Activated CD8-positive, alpha-beta memory T cell treated with anti-CD3 and anti-CD28 coated beads, Interleukin-2, amount 50 U/mL, for 1 hour (primary cell): ENCODE measurements around the gene RPS15.

Source experiments
- DNase-seq: peaks from one replicate; pipeline ENCODE4 v3.0.0-alpha.2; 2020; ENCODE audit errors: extremely low read depth

RPS15 gene

GRCh38 chr19:1420590-1420989 lies 17.6 kb upstream of the RPS15 start:
- no peak for DNase-seq

- DNase-seq, result no peak
Measured at GRCh38 chr19:1421218-1421957, 16.8 kb upstream of the RPS15 start.

- no peak for DNase-seq
Measured at GRCh38 chr19:1421958-1422305, 16.3 kb upstream of the RPS15 start.

GRCh38 chr19:1422360-1422759 lies 15.8 kb upstream of the RPS15 start:
- no peak for DNase-seq

GRCh38 chr19:1422943-1423342 lies 15.3 kb upstream of the RPS15 start:
- DNase-seq, result no peak

GRCh38 chr19:1423436-1424191 lies 14.6 kb upstream of the RPS15 start:
- DNase-seq, result no peak

- no peak for DNase-seq
Measured at GRCh38 chr19:1424192-1424955, 13.8 kb upstream of the RPS15 start.

- DNase-seq, result no peak
Measured at GRCh38 chr19:1425102-1425837, 12.9 kb upstream of the RPS15 start.

GRCh38 chr19:1425902-1426301 lies 12.3 kb upstream of the RPS15 start:
- DNase-seq, result no peak

GRCh38 chr19:1426736-1427135 lies 11.5 kb upstream of the RPS15 start:
- DNase-seq, result no peak

- DNase-seq, result no peak
Measured at GRCh38 chr19:1427221-1427920, 10.8 kb upstream of the RPS15 start.

- DNase-seq, result no peak
Measured at GRCh38 chr19:1428738-1429391, 9.3 kb upstream of the RPS15 start.

GRCh38 chr19:1429750-1430149 lies 8.4 kb upstream of the RPS15 start:
- DNase-seq, result no peak

GRCh38 chr19:1430246-1430645 lies 8.0 kb upstream of the RPS15 start:
- no peak for DNase-seq

GRCh38 chr19:1431759-1432506 lies 6.3 kb upstream of the RPS15 start:
- no peak for DNase-seq

GRCh38 chr19:1432507-1432887 lies 5.7 kb upstream of the RPS15 start:
- DNase-seq, result no peak

GRCh38 chr19:1433119-1434039 lies 4.8 kb upstream of the RPS15 start:
- no peak for DNase-seq

- no peak for DNase-seq
Measured at GRCh38 chr19:1434040-1434366, 4.2 kb upstream of the RPS15 start.

GRCh38 chr19:1434577-1435060 lies 3.6 kb upstream of the RPS15 start:
- DNase-seq, result no peak
